GM21390 (cell line): ENCODE data around the gene CFAP99.
"Not testable (repeated sequence)": the region's sequence is repeated elsewhere in the genome, so short reads cannot be mapped to it uniquely, and the experiment has no call there.

Experiments used
- ATAC-seq: cut with Tn5 transposase; IDR thresholded peaks from one replicate; pipeline ENCODE4 v1.9.1; 2021; ENCODE audit not compliant: unreplicated experiment

CFAP99 gene

GRCh38 chr4:2465032-2465431, 46.3 kb downstream of the CFAP99 start:
- ATAC-seq, result no peak

- not testable (repeated sequence) for ATAC-seq
Measured at GRCh38 chr4:2465544-2465943, 46.8 kb downstream of the CFAP99 start.

GRCh38 chr4:2468456-2469191, 49.9 kb downstream of the CFAP99 start, which contains the start of gene RNF4:
Gene RNF4, plus strand, starts transcription at chr4:2469106. Its CDS starts 21,388 bp downstream, at chr4:2490494.
- ATAC-seq, result peak; percentile 71

- ATAC-seq, result peak; percentile 55
Measured at GRCh38 chr4:2469192-2469984, 50.6 kb downstream of the CFAP99 start.

GRCh38 chr4:2470791-2471190, 52.0 kb downstream of the CFAP99 start:
- no peak for ATAC-seq

GRCh38 chr4:2472187-2472586, 53.4 kb downstream of the CFAP99 start:
- no peak for ATAC-seq

GRCh38 chr4:2478229-2478628, 59.5 kb downstream of the CFAP99 start:
- no peak for ATAC-seq

- no peak for ATAC-seq
Measured at GRCh38 chr4:2480649-2481048, 61.9 kb downstream of the CFAP99 start.

- ATAC-seq, result no peak
Measured at GRCh38 chr4:2482192-2482591, 63.4 kb downstream of the CFAP99 start.

GRCh38 chr4:2482693-2483092, 63.9 kb downstream of the CFAP99 start:
- peak; percentile 43 for ATAC-seq

GRCh38 chr4:2483237-2483636, 64.5 kb downstream of the CFAP99 start:
- no peak for ATAC-seq

- no peak for ATAC-seq
Measured at GRCh38 chr4:2484185-2484584, 65.4 kb downstream of the CFAP99 start.

- ATAC-seq, result peak; percentile 57
Measured at GRCh38 chr4:2484993-2485392, 66.2 kb downstream of the CFAP99 start.

- ATAC-seq, result no peak
Measured at GRCh38 chr4:2485956-2486355, 67.2 kb downstream of the CFAP99 start.

GRCh38 chr4:2486981-2487380, 68.2 kb downstream of the CFAP99 start:
- no peak for ATAC-seq

- ATAC-seq, result peak; percentile 61
Measured at GRCh38 chr4:2487632-2488031, 68.9 kb downstream of the CFAP99 start.

GRCh38 chr4:2489081-2489805, 70.5 kb downstream of the CFAP99 start:
- ATAC-seq, result no peak

- ATAC-seq, result no peak
Measured at GRCh38 chr4:2489841-2490552, 71.2 kb downstream of the CFAP99 start.

- ATAC-seq, result no peak
Measured at GRCh38 chr4:2492970-2493369, 74.2 kb downstream of the CFAP99 start.

- ATAC-seq, result no peak
Measured at GRCh38 chr4:2494992-2495391, 76.2 kb downstream of the CFAP99 start.

GRCh38 chr4:2497324-2497723, 78.6 kb downstream of the CFAP99 start:
- ATAC-seq, result no peak
